ENCODE data around the gene CWC22. TPM values are rescaled to one million over a fixed set of nuclear protein-coding genes. Genes with fewer than 3 reads are reported as not detected.

CWC22 gene
- total RNA-seq, 1 experiment from 2014 or later: 17.5 TPM

- DNase-seq: no peak
- H3K27me3 ChIP-seq (ENCODE audit: control insufficient read depth, insufficient read depth, low read length): no peaks in the 10 kb centered on the region
Measured at GRCh38 chr2:179913809-179914208, 93.3 kb downstream of the CWC22 start.

GRCh38 chr2:179911569-179911968 is 95.5 kb downstream of the CWC22 start:
- Histone ChIP-seq H3K27me3 (ENCODE audit: control insufficient read depth, insufficient read depth, low read length) (no peaks in the 10 kb centered on the region), H3K4me3 (ENCODE audit: insufficient read depth, low read depth, low read length) (no peak overlapping the region)

More at GRCh38 chr2:179913809-179914208, 93.3 kb downstream of the CWC22 start:
- Histone ChIP-seq H3K4me3 (ENCODE audit: insufficient read depth, low read depth, low read length) (no peak overlapping the region), H3K36me3 (replicated peaks; ENCODE audit: control insufficient read depth, insufficient read depth, low read length) (no peaks in the 10 kb centered on the region)

GRCh38 chr2:179910735-179911113 is 96.4 kb downstream of the CWC22 start:
- peak; percentile 1 for DNase-seq
- Histone ChIP-seq H3K27me3 (ENCODE audit: control insufficient read depth, insufficient read depth, low read length) (no peaks in the 10 kb centered on the region), H3K36me3 (replicated peaks; ENCODE audit: control insufficient read depth, insufficient read depth, low read length) (no peaks in the 10 kb centered on the region), H3K4me3 (ENCODE audit: insufficient read depth, low read depth, low read length) (no peak overlapping the region)

More at GRCh38 chr2:179911569-179911968, 95.5 kb downstream of the CWC22 start:
- no peak for DNase-seq
- no peaks in the 10 kb centered on the region for H3K36me3 ChIP-seq (replicated peaks; ENCODE audit: control insufficient read depth, insufficient read depth, low read length)

DNA sequence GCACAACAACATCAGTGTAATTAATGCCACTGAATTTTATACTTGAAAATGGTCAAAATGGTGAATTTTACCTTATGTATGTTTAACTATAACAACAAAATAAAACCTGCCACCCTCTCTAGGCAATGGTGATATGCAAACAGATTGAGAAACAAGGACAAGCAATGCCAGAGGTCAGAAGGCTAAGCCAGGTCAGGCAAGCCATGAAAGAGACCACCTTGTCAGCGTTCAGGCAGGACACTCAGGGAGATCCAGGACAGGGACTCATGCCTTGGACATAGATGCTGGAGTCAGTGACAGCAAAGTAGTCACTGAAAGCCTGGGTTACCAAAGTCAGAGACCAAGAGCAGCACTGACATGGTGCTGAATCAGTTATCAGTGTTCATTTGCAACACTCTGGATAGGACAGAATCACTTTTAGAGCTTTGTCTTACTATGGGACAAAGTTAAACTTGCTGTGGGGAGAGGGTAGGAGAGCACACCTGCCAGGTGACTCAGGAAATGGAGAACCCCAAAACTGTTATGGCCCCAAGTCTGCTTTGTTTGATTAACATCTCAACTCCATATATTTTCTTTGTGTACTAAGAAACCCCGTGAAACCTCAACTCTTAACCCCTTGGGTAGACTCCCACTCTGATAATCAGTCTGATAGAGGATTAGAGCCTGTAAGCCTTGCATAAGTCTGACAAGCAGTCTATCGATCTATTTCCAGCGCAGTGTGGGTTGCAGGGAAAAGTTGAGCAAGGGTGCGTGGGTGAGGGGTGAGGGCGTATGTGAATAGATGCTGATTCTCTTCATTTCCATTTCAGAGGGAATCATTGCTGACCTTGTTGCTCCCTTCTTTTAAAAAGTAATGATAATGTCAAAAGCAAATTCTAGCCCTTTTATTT is 97.0 kb downstream of the CWC22 start:
- Histone ChIP-seq H3K4me3 (ENCODE audit: insufficient read depth, low read depth, low read length) (no peak overlapping the region), H3K27me3 (ENCODE audit: control insufficient read depth, insufficient read depth, low read length) (no peaks in the 10 kb centered on the region), H3K36me3 (replicated peaks; ENCODE audit: control insufficient read depth, insufficient read depth, low read length) (no peaks in the 10 kb centered on the region)
- DNase-seq: peak; percentile 0

DNA sequence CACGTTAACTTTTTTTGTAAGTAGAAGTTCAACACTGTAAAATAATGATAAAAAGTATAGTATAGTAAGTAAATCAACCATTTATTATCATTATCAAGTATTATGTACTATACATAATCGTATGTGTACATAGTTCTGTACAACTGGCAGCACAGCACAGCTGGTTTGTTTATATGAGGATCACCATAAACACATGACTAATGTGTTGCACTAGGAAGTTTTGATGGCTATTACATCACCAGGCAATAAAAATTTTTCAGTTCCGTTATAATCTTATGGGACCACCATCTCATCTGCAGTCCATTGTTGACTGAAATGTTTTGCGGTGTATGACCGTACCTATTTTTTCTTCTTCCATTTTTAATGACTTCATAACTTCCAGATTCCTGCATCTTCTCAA is 106.4 kb downstream of the CWC22 start:
- Histone ChIP-seq H3K27me3 (ENCODE audit: control insufficient read depth, insufficient read depth, low read length) (no peaks in the 10 kb centered on the region), H3K4me3 (ENCODE audit: insufficient read depth, low read depth, low read length) (no peak overlapping the region), H3K36me3 (replicated peaks; ENCODE audit: control insufficient read depth, insufficient read depth, low read length) (no peaks in the 10 kb centered on the region)
- no peak for DNase-seq

DNA sequence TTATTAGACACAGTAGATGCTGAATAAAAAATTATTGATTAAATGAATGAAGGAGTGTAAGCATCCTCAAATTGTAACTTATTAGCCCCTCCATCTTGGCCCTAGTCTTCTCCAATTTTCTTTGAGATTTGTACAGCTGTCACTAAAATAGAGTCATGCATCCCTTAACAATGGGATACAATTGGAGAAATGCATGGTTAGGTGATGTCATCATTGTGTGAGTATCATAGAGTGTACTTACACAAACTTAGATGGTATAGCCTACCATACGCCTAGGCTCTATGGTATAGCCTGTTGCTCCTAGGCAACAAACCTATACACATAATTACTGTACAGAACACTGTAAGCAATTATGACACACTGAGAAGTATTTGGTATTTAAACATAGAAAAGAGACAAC is 107.4 kb downstream of the CWC22 start:
- DNase-seq: no peak
- H3K4me3 ChIP-seq (ENCODE audit: insufficient read depth, low read depth, low read length): no peak overlapping the region
- H3K27me3 ChIP-seq (ENCODE audit: control insufficient read depth, insufficient read depth, low read length): no peaks in the 10 kb centered on the region
- H3K36me3 ChIP-seq (replicated peaks; ENCODE audit: control insufficient read depth, insufficient read depth, low read length): no peaks in the 10 kb centered on the region

- Histone ChIP-seq H3K27me3 (ENCODE audit: control insufficient read depth, insufficient read depth, low read length) (no peaks in the 10 kb centered on the region), H3K36me3 (replicated peaks; ENCODE audit: control insufficient read depth, insufficient read depth, low read length) (no peaks in the 10 kb centered on the region), H3K4me3 (ENCODE audit: insufficient read depth, low read depth, low read length) (no peak overlapping the region)
- no peak for DNase-seq
Measured at GRCh38 chr2:179898873-179899272, 108.2 kb downstream of the CWC22 start.

Other genes starting within 250 kb of the CWC22 start
- 0.41 and 0.90 TPM in 2 replicates for gene ZNF385B, start 145.7 kb downstream of the CWC22 start, total RNA-seq (2014; rRNA removed; shearing (Covaris generic))